ENCODE measurements around the gene SUGP1.
"Not testable (repeated sequence)": the region's sequence is repeated elsewhere in the genome, so short reads cannot be mapped to it uniquely, and the experiment has no call there.

Gene SUGP1

DNA sequence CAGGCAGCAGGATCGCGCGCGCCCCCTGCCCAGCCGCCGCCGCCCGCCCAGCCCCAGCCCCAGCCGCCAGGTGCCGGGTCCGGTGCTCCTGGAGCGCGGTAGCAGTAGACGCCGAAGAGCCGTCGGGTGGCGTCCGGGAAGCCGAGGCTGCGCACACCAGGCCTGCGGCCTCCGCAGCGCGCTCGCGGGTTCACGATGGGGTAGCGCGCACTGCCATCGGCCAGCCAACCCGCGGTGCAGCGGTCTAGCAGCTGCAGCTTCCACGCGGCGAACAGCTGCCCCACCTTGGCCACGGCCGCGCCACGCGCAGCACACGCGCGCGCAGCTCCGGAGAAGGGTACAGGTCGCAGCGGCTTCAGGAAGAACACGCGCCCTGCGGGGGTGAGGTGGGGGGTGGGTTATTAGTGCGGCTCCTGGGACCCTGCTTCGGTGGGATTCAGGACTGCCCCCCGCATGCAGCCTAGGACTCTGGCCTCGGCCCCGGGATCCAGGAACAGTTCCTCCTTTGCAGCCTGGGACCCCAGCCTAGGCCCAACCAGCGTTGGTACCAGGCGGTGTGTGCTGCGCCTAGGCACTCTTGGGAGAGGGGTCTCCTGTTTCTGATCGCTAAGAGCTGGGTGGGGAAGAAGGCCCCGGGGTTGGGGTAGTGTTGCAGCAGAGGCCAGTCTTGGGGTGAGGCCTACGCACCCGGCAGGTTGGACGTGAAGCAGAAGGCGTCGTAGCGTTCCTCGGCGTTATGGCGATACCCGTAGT is 62.3 kb downstream of the SUGP1 start:
- Histone ChIP-seq H3K4me2 (ENCODE audit: low read length) (no peak overlapping the region), H3K4me3 (ENCODE audit: low read length) (no peak overlapping the region), H3K9ac (ENCODE audit: low read depth, low read length) (no peak overlapping the region), H3K36me3 (ENCODE audit: insufficient read depth, low read length) (no peaks in the 10 kb centered on the region), H3K9me3 (replicated peaks; ENCODE audit: low read length) (no peaks in the 10 kb centered on the region), H3K4me1 (ENCODE audit: control insufficient read depth, insufficient read depth, low read length) (no peaks in the 10 kb centered on the region), H3K27me3 (ENCODE audit: control insufficient read depth, insufficient read depth, low read length) (peaks cover 54% of the 10 kb centered on the region)

GRCh38 chr19:19257137-19257536 is 63.2 kb downstream of the SUGP1 start:
- Histone ChIP-seq H3K4me3 (ENCODE audit: low read length) (no peak overlapping the region), H3K9ac (ENCODE audit: low read depth, low read length) (no peak overlapping the region), H3K4me1 (ENCODE audit: control insufficient read depth, insufficient read depth, low read length) (no peaks in the 10 kb centered on the region), H3K9me3 (replicated peaks; ENCODE audit: low read length) (no peaks in the 10 kb centered on the region), H3K36me3 (ENCODE audit: insufficient read depth, low read length) (no peaks in the 10 kb centered on the region), H3K27me3 (ENCODE audit: control insufficient read depth, insufficient read depth, low read length) (peaks cover 49% of the 10 kb centered on the region), H3K4me2 (ENCODE audit: low read length) (no peak overlapping the region)

DNA sequence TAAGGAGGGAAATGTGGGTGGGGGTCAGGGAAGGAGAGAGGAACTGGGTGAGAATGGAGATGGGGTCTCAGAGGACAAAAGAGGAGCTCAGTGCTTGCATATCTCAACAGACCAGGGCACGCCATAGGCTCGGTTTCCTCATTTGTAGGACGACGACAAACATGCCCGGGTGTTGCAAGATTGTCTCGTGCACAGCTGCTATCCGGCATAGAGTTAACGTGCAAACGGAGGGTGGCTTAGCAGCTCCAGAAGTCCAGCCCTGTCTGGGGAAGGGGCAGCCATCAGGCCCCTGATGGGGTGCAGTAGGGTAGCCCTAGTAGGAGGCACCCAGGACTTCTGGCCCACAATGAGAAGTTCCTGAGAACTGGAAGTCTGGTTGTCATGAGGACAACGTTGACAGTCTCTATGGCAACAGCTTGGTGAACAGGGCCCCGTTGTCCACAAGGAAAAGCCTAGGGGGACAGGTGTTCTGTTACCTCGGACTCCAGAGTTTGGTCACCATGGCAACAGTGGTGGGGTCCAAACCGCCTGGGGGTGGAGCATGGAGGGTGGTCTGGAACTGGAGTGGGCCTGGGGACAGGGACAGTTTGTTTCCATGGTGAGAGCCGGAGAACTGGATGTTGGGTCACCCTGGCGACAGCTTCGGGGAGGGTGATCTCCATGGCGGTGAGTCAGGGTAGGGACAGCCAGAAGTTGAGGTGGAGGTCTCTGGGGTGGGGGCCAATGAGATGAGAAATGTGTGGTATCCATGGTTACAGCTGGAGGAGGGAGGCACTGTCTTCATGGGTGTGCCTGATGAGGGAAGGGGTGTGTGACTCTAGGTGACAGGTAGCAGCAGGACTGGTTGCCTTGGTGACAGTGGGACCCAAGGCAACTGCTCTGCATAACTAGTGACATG is 64.0 kb downstream of the SUGP1 start:
- Histone ChIP-seq H3K4me3 (ENCODE audit: low read length) (no peak overlapping the region), H3K36me3 (ENCODE audit: insufficient read depth, low read length) (no peaks in the 10 kb centered on the region), H3K4me2 (ENCODE audit: low read length) (no peak overlapping the region), H3K9me3 (replicated peaks; ENCODE audit: low read length) (no peaks in the 10 kb centered on the region), H3K9ac (ENCODE audit: low read depth, low read length) (no peak overlapping the region), H3K4me1 (ENCODE audit: control insufficient read depth, insufficient read depth, low read length) (no peaks in the 10 kb centered on the region), H3K27me3 (ENCODE audit: control insufficient read depth, insufficient read depth, low read length) (peaks cover 50% of the 10 kb centered on the region)

- not testable (repeated sequence) for H3K4me3 ChIP-seq (ENCODE audit: low read length); H3K36me3 ChIP-seq (ENCODE audit: insufficient read depth, low read length); H3K4me1 ChIP-seq (ENCODE audit: control insufficient read depth, insufficient read depth, low read length); H3K9ac ChIP-seq (ENCODE audit: low read depth, low read length); H3K4me2 ChIP-seq (ENCODE audit: low read length); H3K9me3 ChIP-seq (replicated peaks; ENCODE audit: low read length)
- peaks cover 59% of the 10 kb centered on the region for H3K27me3 ChIP-seq (ENCODE audit: control insufficient read depth, insufficient read depth, low read length)
These were observed 66.9 kb downstream of the SUGP1 start for GRCh38 chr19:19253409-19253808.

DNA sequence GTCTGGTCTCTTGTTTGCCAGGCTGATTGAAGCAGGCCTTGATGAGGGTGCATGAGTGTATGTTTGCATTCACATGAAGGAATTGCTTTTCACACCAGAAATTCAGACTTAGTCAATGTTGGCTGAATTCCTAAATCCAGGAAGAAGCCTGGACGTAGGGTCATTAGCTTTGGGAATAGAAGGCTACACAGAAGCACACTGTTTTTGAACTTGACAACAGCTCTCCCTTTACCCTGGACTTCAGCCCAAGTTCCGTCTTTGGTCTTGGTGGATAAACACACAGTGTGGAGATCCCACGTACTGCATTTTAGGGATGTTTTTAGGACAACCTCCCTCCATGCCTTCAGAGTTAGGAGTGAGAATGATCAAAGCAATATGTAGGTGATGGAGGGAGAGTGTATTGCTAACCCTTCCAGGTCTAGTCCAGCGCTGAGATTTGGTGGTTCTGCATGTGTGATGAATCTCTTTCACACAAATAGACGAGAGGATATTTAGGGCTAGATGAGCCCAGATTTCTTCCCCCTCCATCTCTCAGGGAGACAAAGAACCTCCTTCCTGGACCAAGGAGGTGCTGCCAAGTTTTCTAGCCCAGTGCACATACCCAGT is 70.0 kb downstream of the SUGP1 start:
- Histone ChIP-seq H3K27me3 (ENCODE audit: control insufficient read depth, insufficient read depth, low read length) (peaks cover 45% of the 10 kb centered on the region), H3K4me1 (ENCODE audit: control insufficient read depth, insufficient read depth, low read length) (no peaks in the 10 kb centered on the region), H3K9ac (ENCODE audit: low read depth, low read length) (no peak overlapping the region), H3K9me3 (replicated peaks; ENCODE audit: low read length) (no peaks in the 10 kb centered on the region), H3K4me3 (ENCODE audit: low read length) (no peak overlapping the region), H3K4me2 (ENCODE audit: low read length) (no peak overlapping the region), H3K36me3 (ENCODE audit: insufficient read depth, low read length) (no peaks in the 10 kb centered on the region)

GRCh38 chr19:19240476-19240875 is 79.8 kb downstream of the SUGP1 start:
- no peak overlapping the region for H3K4me2 ChIP-seq (ENCODE audit: low read length)
- H3K27me3 ChIP-seq (ENCODE audit: control insufficient read depth, insufficient read depth, low read length): peaks cover 9% of the 10 kb centered on the region

GRCh38 chr19:19239675-19240074 is 80.6 kb downstream of the SUGP1 start:
- H3K4me1 ChIP-seq (ENCODE audit: control insufficient read depth, insufficient read depth, low read length): no peaks in the 10 kb centered on the region
- peaks cover 4% of the 10 kb centered on the region for H3K27me3 ChIP-seq (ENCODE audit: control insufficient read depth, insufficient read depth, low read length)
- no peaks in the 10 kb centered on the region for H3K36me3 ChIP-seq (ENCODE audit: insufficient read depth, low read length)
- no peak overlapping the region for H3K4me3 ChIP-seq (ENCODE audit: low read length)
- H3K9ac ChIP-seq (ENCODE audit: low read depth, low read length): no peak overlapping the region
- peaks cover 6% of the 10 kb centered on the region for H3K9me3 ChIP-seq (replicated peaks; ENCODE audit: low read length)
- no peak overlapping the region for H3K4me2 ChIP-seq (ENCODE audit: low read length)

More at GRCh38 chr19:19240476-19240875, 79.8 kb downstream of the SUGP1 start:
- Histone ChIP-seq H3K4me3 (ENCODE audit: low read length) (no peak overlapping the region), H3K36me3 (ENCODE audit: insufficient read depth, low read length) (no peaks in the 10 kb centered on the region), H3K9ac (ENCODE audit: low read depth, low read length) (no peak overlapping the region), H3K4me1 (ENCODE audit: control insufficient read depth, insufficient read depth, low read length) (no peaks in the 10 kb centered on the region), H3K9me3 (replicated peaks; ENCODE audit: low read length) (peaks cover 3% of the 10 kb centered on the region)

DNA sequence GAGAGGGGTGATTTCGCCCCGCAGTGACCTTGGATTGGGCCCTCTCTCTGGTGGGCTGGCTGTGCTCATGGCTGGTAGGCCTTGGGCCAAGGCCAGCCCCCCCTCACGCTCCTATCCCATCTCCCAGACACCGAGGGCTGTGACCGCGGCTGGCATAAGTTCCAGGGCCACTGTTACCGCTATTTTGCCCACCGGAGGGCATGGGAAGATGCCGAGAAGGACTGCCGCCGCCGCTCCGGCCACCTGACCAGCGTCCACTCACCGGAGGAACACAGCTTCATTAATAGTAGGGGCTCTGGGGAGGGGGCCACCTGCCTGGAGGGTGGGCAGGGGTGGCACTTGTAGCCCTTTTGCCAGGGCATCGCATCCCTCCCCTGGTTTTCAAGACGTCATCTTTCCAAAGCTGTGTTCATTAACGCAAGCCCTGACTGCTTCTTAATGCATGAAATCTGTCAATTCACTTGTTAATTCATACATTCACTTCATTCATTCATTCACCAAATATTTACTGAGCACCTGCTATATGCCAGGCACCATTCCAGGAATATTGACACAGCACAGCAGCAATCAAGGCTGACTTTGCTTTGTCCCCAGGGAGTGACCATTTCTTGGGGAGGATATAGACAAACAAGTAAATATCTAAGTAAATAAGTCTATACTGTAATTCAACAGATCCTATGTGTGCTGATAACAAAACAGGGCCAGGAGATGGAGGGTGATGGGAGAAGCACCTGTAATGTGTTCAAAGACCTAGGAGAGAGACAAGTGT is 82.0 kb downstream of the SUGP1 start:
- Histone ChIP-seq H3K9ac (ENCODE audit: low read depth, low read length) (no peak overlapping the region), H3K4me1 (ENCODE audit: control insufficient read depth, insufficient read depth, low read length) (no peaks in the 10 kb centered on the region), H3K27me3 (ENCODE audit: control insufficient read depth, insufficient read depth, low read length) (peaks cover 9% of the 10 kb centered on the region), H3K4me3 (ENCODE audit: low read length) (no peak overlapping the region), H3K4me2 (ENCODE audit: low read length) (no peak overlapping the region), H3K36me3 (ENCODE audit: insufficient read depth, low read length) (no peaks in the 10 kb centered on the region), H3K9me3 (replicated peaks; ENCODE audit: low read length) (peaks cover 17% of the 10 kb centered on the region)

DNA sequence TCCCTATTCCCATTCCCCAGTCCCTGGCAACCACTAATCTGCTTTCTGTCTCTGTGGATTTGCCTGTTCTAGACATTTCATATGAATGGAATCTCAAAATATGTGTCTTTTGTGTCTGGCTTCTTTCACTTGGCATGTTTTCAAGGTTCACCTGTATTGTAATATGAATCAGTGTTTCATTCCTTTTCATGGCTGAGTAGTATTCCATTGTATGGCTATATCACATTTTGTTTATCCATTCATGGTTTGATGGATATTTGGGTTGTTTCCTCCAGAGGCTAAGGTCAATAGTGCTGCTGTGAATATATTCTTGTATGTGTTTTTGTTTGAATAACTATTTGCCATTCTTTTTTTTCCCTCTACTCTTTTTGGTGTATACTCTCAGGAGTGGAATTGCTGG is 84.1 kb downstream of the SUGP1 start:
- Histone ChIP-seq H3K4me1 (ENCODE audit: control insufficient read depth, insufficient read depth, low read length) (no peaks in the 10 kb centered on the region), H3K4me2 (ENCODE audit: low read length) (no peak overlapping the region), H3K9me3 (replicated peaks; ENCODE audit: low read length) (peaks cover 17% of the 10 kb centered on the region), H3K9ac (ENCODE audit: low read depth, low read length) (no peak overlapping the region), H3K4me3 (ENCODE audit: low read length) (no peak overlapping the region), H3K36me3 (ENCODE audit: insufficient read depth, low read length) (no peaks in the 10 kb centered on the region), H3K27me3 (ENCODE audit: control insufficient read depth, insufficient read depth, low read length) (peaks cover 26% of the 10 kb centered on the region)

DNA sequence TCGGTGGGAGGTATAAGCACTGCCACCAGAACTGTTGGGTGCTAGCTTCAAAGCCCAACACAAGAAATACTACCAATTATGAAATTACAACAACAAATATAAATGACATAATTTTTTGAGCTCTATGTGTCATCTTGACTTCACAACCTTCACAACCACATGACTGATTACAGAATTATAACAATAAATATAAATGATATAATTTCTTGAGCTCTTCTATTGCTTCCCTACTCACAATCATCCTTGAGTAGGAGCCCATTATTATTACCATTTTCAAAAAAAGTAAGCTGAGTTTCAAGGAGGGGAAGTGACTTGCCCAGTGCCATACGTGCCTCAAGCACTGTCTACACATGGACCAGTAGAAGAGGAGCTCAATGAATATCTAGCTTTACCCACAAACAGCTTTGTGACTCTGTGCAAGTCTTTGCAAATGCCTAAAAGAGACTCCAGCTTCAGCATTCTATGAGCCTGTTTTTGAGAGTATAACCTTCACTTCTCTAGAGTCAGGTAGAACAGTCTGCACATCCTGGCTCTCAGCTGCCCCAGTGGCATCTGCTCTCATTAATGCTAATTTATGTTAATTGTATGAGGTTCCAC is 86.0 kb downstream of the SUGP1 start:
- Histone ChIP-seq H3K27me3 (ENCODE audit: control insufficient read depth, insufficient read depth, low read length) (peaks cover 36% of the 10 kb centered on the region), H3K4me3 (ENCODE audit: low read length) (no peak overlapping the region), H3K9me3 (replicated peaks; ENCODE audit: low read length) (peaks cover 17% of the 10 kb centered on the region), H3K4me2 (ENCODE audit: low read length) (no peak overlapping the region), H3K4me1 (ENCODE audit: control insufficient read depth, insufficient read depth, low read length) (no peaks in the 10 kb centered on the region), H3K36me3 (ENCODE audit: insufficient read depth, low read length) (no peaks in the 10 kb centered on the region), H3K9ac (ENCODE audit: low read depth, low read length) (no peak overlapping the region)
